Activated CD4-positive, alpha-beta T cell treated with anti-CD3 and anti-CD28 coated beads for 1 hour (primary cell): ENCODE data around the gene GULP1.
"Not testable (repeated sequence)": the region's sequence is repeated elsewhere in the genome, so short reads cannot be mapped to it uniquely, and the experiment has no call there.

Source experiments
- DNase-seq: peaks from one replicate; pipeline ENCODE4 v3.0.0-alpha.2; 2020

Gene GULP1

GRCh38 chr2:188291617-188292347 lies at the start of gene GULP1:
TSS of gene GULP1 (plus strand) at chr2:188291874. CDS start at chr2:188477703, 185,829 bp downstream.
- DNase-seq, result no peak

GRCh38 chr2:188243381-188243780 lies 48.3 kb upstream of the GULP1 start:
- no peak for DNase-seq

- DNase-seq, result no peak
Observed at GRCh38 chr2:188244383-188244782, 47.3 kb upstream of the GULP1 start.

- DNase-seq, result no peak
Observed at GRCh38 chr2:188245230-188245629, 46.4 kb upstream of the GULP1 start.

GRCh38 chr2:188248513-188248912 lies 43.2 kb upstream of the GULP1 start:
- DNase-seq, result no peak

GRCh38 chr2:188251034-188251433 lies 40.6 kb upstream of the GULP1 start:
- DNase-seq, result no peak

GRCh38 chr2:188256420-188256819 lies 35.3 kb upstream of the GULP1 start:
- DNase-seq, result no peak

- no peak for DNase-seq
Observed at GRCh38 chr2:188265315-188265714, 26.4 kb upstream of the GULP1 start.

- DNase-seq, result no peak
Observed at GRCh38 chr2:188267776-188268175, 23.9 kb upstream of the GULP1 start.

- DNase-seq, result no peak
Observed at GRCh38 chr2:188269004-188269403, 22.7 kb upstream of the GULP1 start.

- no peak for DNase-seq
Observed at GRCh38 chr2:188272121-188272520, 19.6 kb upstream of the GULP1 start.

GRCh38 chr2:188274274-188274673 lies 17.4 kb upstream of the GULP1 start:
- no peak for DNase-seq

- DNase-seq, result no peak
Observed at GRCh38 chr2:188276255-188276654, 15.4 kb upstream of the GULP1 start.

- no peak for DNase-seq
Observed at GRCh38 chr2:188277786-188278185, 13.9 kb upstream of the GULP1 start.

GRCh38 chr2:188278388-188279092 lies 13.1 kb upstream of the GULP1 start:
- no peak for DNase-seq

- DNase-seq, result no peak
Observed at GRCh38 chr2:188279093-188279445, 12.6 kb upstream of the GULP1 start.

- DNase-seq, result no peak
Observed at GRCh38 chr2:188280811-188281222, 10.9 kb upstream of the GULP1 start.

- DNase-seq, result no peak
Observed at GRCh38 chr2:188282907-188283306, 8.8 kb upstream of the GULP1 start.

GRCh38 chr2:188284251-188284650 lies 7.4 kb upstream of the GULP1 start:
- DNase-seq, result not testable (repeated sequence)

- DNase-seq, result no peak
Observed at GRCh38 chr2:188285049-188285448, 6.6 kb upstream of the GULP1 start.

- no peak for DNase-seq
Observed at GRCh38 chr2:188285774-188286173, 5.9 kb upstream of the GULP1 start.

GRCh38 chr2:188291142-188291616 lies 495 bp upstream of the GULP1 start:
- no peak for DNase-seq

- DNase-seq, result no peak
Observed at GRCh38 chr2:188292348-188293239, 920 bp downstream of the GULP1 start.
